ENCODE data around the gene ROR2.

ROR2 gene

GRCh38 chr9:91718071-91718470, 232.0 kb downstream of the ROR2 start:
- no peak for DNase-seq (ENCODE audit: low read depth in 2 of 2)

- no peak for DNase-seq (ENCODE audit: low read depth in 2 of 2)
These were observed 233.2 kb downstream of the ROR2 start for GRCh38 chr9:91716815-91717214.

- no peak for DNase-seq (ENCODE audit: low read depth in 2 of 2)
These were observed 233.8 kb downstream of the ROR2 start for GRCh38 chr9:91716239-91716638.

- no peak for DNase-seq (ENCODE audit: low read depth in 2 of 2)
These were observed 235.0 kb downstream of the ROR2 start for GRCh38 chr9:91714874-91715615.

- no peak for DNase-seq (ENCODE audit: low read depth in 2 of 2)
These were observed 235.8 kb downstream of the ROR2 start for GRCh38 chr9:91714020-91714806.

GRCh38 chr9:91712811-91713210, 237.2 kb downstream of the ROR2 start:
- no peak for DNase-seq (ENCODE audit: low read depth in 2 of 2)

- DNase-seq (ENCODE audit: low read depth in 2 of 2) = peak in 1 of 2 donors; percentile 20
These were observed 238.1 kb downstream of the ROR2 start for GRCh38 chr9:91711755-91712601.

GRCh38 chr9:91710158-91710557, 239.9 kb downstream of the ROR2 start:
- DNase-seq (ENCODE audit: low read depth in 2 of 2) = no peak

GRCh38 chr9:91705386-91705785, 244.6 kb downstream of the ROR2 start:
- DNase-seq (ENCODE audit: low read depth in 2 of 2) = no peak

GRCh38 chr9:91700475-91700874, 249.6 kb downstream of the ROR2 start:
- DNase-seq (ENCODE audit: low read depth in 2 of 2) = no peak

GRCh38 chr9:91698266-91698665, 251.8 kb downstream of the ROR2 start:
- no peak for DNase-seq (ENCODE audit: low read depth in 2 of 2)

GRCh38 chr9:91697201-91697600, 252.8 kb downstream of the ROR2 start:
- DNase-seq (ENCODE audit: low read depth in 2 of 2) = no peak

GRCh38 chr9:91694081-91694870, 255.8 kb downstream of the ROR2 start:
- no peak for DNase-seq (ENCODE audit: low read depth in 2 of 2)

GRCh38 chr9:91693226-91693625, 256.8 kb downstream of the ROR2 start:
- DNase-seq (ENCODE audit: low read depth in 2 of 2) = no peak

GRCh38 chr9:91690540-91691249, 259.3 kb downstream of the ROR2 start:
- no peak for DNase-seq (ENCODE audit: low read depth in 2 of 2)

- DNase-seq (ENCODE audit: low read depth in 2 of 2) = no peak
These were observed 261.0 kb downstream of the ROR2 start for GRCh38 chr9:91689006-91689405.

GRCh38 chr9:91683269-91683668, 266.8 kb downstream of the ROR2 start:
- no peak for DNase-seq (ENCODE audit: low read depth in 2 of 2)

GRCh38 chr9:91682806-91683205, 267.2 kb downstream of the ROR2 start:
- no peak for DNase-seq (ENCODE audit: low read depth in 2 of 2)

GRCh38 chr9:91681461-91682305, 268.3 kb downstream of the ROR2 start:
- peak; percentile 18 to 31 for DNase-seq (ENCODE audit: low read depth in 2 of 2)

- DNase-seq (ENCODE audit: low read depth in 2 of 2) = no peak
These were observed 269.0 kb downstream of the ROR2 start for GRCh38 chr9:91680998-91681397.

All from stimulated activated CD8-positive, alpha-beta memory T cell treated with anti-CD3 and anti-CD28 coated beads, Interleukin-7, amount 100 ng/mL, for 1 hour (primary cell).